NCI-H2107 treated with DMSO at 0.1 percent for 48 hours (cell line): ENCODE data around the gene MAZ.

Experiments used
- DNase-seq: peaks from one replicate; lab custom pipeline; 2025; ENCODE audit not compliant: unreplicated experiment; lab: John Stamatoyannopoulos, UW

Gene MAZ

GRCh38 chr16:29852654-29853053, 46.3 kb downstream of the MAZ start:
- DNase-seq, result no peak

- DNase-seq, result no peak
Observed at GRCh38 chr16:29854520-29855100, 48.3 kb downstream of the MAZ start.

GRCh38 chr16:29857133-29857760, 50.9 kb downstream of the MAZ start:
- DNase-seq, result no peak

- no peak for DNase-seq
Observed at GRCh38 chr16:29858149-29858849, 52.0 kb downstream of the MAZ start.

GRCh38 chr16:29858974-29859373, 52.6 kb downstream of the MAZ start:
- no peak for DNase-seq

GRCh38 chr16:29860218-29860617, 53.9 kb downstream of the MAZ start:
- DNase-seq, result no peak
